ENCODE results near the gene PAPOLA.
"Not testable (repeated sequence)": the region's sequence is repeated elsewhere in the genome, so short reads cannot be mapped to it uniquely, and the experiment has no call there.

Gene PAPOLA

DNA sequence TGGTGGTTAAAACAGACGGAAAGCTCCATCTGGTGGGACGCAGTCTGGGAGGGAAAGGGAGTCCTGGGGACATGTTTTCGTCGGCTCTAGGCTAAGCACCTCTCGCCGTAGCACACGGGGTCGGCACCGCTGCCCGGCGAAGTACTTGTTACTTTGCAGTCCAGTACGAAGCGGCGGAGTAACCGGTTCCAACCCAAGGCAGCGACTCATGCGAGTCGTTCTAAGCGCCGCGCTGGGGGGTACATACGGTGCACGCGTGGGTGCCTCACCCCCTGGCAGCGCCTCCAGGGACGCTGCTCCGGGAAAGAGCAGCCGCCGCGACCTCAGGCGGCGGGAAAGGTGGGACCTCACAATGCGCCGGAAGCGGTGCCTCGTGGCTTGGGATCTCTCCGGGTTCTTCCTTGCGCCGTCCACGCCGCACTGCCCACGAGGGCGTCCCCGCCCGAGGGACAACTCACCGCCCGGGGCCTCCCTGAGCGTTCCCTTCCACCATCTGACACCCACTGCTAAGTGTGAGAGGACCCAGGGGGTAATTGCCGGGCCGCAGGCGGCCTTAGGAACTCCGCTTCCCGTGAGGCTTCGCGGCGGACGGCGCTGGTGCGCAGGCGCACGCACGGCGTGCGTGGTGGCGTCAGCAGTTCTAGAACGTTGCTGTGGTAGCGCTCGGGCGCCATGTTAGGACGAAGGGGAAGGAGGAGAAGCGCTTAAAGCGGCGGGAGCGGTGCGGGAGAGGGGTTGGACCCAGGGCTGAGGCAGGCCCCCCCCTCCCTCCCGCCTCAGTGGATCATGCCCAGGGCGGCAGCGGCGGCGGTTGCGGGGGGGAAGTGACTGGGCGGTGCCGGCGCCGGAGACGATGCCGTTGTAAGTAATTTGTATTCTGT is at the start of gene PAPOLA:
PAPOLA (plus strand) TSS at position 643 of the 881 bp plus-strand sequence; CDS start at position 854, 211 bp downstream.
- peak; percentile 88 for DNase-seq (ENCODE audit: low read depth)

- no peak for DNase-seq (ENCODE audit: low read depth)
These were observed 49.5 kb upstream of the PAPOLA start for GRCh38 chr14:96452684-96453083.

DNA sequence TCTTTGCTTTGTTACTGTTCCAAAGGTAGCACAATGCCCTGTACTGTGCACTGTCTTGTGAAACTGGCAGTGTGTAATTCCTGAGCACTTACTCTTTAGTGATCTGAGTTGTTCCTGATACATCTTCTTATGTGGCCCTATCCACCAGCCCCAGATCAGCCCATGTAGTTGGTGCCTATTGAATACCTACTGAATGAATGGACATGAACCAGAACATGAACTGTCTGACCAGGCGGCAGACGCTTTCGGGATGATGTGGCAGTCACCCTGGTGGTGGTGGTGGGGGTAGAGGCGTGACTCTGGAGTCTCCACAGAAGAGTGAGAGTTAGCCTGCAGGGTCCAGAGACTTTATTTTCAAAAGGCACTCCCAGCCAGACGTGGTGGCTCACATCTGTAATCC is 46.6 kb upstream of the PAPOLA start:
- no peak for DNase-seq (ENCODE audit: low read depth)

GRCh38 chr14:96459851-96460250 is 42.3 kb upstream of the PAPOLA start:
- no peak for DNase-seq (ENCODE audit: low read depth)

GRCh38 chr14:96461950-96462798 is 40.0 kb upstream of the PAPOLA start:
- DNase-seq (ENCODE audit: low read depth) = no peak

GRCh38 chr14:96464136-96464535 is 38.0 kb upstream of the PAPOLA start:
- DNase-seq (ENCODE audit: low read depth) = no peak

GRCh38 chr14:96466918-96467317 is 35.3 kb upstream of the PAPOLA start:
- DNase-seq (ENCODE audit: low read depth) = no peak

GRCh38 chr14:96470331-96470730 is 31.9 kb upstream of the PAPOLA start:
- no peak for DNase-seq (ENCODE audit: low read depth)

- not testable (repeated sequence) for DNase-seq (ENCODE audit: low read depth)
These were observed 31.2 kb upstream of the PAPOLA start for GRCh38 chr14:96470967-96471366.

DNA sequence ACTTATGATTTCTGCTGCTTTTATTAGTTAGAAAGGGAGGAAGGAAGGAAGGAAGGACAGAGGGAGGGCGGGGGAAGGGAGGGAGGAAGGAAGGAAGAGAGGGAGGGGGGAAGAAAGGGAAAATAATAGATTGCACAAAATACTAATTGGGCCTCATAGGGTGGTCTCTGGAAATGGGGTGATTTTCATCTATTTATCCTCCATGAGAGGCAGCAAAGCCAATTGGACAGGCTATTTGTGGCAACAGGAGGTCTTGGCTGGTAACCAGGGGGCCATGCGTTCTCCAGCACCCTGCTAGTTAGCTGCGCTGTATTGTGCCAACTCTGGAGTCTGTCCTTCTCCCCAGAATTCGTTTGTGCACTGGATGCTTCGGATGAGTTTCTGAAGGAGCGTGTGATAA is 24.1 kb upstream of the PAPOLA start:
- DNase-seq (ENCODE audit: low read depth) = no peak

- DNase-seq (ENCODE audit: low read depth) = no peak
These were observed 22.6 kb upstream of the PAPOLA start for GRCh38 chr14:96479435-96480146.

- DNase-seq (ENCODE audit: low read depth) = no peak
These were observed 20.4 kb upstream of the PAPOLA start for GRCh38 chr14:96481731-96482314.

GRCh38 chr14:96482986-96483385 is 19.2 kb upstream of the PAPOLA start:
- no peak for DNase-seq (ENCODE audit: low read depth)

DNA sequence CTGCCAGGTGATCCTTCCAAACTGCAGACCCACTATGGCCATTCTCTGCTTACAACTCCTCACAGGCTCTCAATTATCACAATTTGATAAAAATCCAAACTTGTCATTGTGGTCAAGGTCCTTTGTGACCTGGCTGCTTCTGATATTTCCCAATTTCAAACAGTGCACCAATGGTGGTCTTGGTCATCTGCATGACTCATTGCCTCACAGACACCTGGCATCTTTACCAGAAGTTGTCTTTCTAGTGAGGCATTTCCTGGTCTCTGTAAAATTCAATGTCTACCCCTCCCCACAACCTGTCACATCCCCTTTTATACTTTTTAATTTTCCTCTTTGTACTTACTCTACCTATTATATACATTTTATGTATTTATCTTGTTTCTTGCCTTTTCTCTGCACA is 17.8 kb upstream of the PAPOLA start:
- no peak for DNase-seq (ENCODE audit: low read depth)

GRCh38 chr14:96486705-96487104 is 15.5 kb upstream of the PAPOLA start:
- no peak for DNase-seq (ENCODE audit: low read depth)

GRCh38 chr14:96489327-96489726 is 12.9 kb upstream of the PAPOLA start:
- no peak for DNase-seq (ENCODE audit: low read depth)

GRCh38 chr14:96493178-96493577 is 9.0 kb upstream of the PAPOLA start:
- no peak for DNase-seq (ENCODE audit: low read depth)

DNA sequence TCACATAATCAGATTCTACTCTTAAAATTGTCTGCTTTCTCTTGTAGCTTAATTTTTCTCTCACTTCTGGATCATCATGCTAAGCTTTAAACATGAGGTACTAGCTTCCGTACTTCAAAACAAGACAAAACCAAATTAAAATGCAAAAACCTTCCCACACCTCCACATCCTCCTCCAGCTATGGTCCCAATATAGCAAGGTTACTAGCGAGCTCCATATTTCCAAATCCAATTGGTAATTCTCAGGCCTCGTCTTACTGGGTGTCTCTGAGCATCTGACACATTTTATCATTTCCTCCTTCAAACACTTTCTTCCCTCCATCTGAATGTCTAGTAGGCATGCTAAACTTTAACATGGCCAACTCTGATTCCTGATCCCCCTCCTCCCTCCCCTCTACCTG is 7.9 kb upstream of the PAPOLA start:
- no peak for DNase-seq (ENCODE audit: low read depth)

DNA sequence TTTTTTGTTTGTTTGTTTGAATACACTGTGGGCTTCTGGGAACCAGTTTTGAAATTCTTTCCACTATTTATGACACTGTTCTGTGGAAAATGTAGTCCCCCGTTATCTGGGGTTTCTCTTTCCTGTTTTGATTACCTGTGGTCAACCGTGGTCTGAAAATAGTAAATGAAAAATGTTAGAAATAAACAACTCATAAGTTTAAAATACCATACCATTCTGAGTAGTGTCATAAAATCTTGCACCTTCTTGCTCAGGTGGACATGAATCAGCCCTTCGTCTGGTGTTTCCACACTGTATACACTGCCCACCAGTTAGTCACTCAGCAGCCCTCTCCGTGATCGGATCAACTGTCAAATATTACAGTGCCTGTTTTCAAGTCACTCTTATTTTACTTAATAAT is 5.1 kb upstream of the PAPOLA start:
- DNase-seq (ENCODE audit: low read depth) = no peak

DNA sequence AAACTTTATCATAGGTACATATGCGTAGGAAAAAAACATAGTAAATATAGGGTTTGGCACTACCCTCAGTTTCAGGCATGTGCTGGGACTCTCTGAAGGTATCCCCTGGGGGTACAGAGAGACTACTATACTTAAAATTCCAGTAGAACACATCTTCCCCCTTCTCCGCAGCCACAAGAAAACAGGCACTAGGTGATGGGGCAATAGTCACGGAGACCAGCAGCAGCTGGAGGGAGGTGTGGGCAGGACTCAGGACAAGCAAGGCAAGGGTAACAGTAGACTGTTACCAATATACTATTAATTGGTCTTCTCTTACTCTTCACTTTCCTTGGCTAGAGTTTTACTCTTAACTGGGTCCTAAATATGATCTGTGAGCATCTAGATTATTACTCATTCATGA is 4.6 kb upstream of the PAPOLA start:
- DNase-seq (ENCODE audit: low read depth) = no peak

GRCh38 chr14:96501217-96501739 is 904 bp upstream of the PAPOLA start:
- no peak for DNase-seq (ENCODE audit: low read depth)
